ENCODE measurements around the gene HUNK. TPM values are rescaled to one million over a fixed set of nuclear protein-coding genes. Genes with fewer than 3 reads are reported as not detected.

Gene HUNK
- polyA plus RNA-seq, 3 donors: 0.42 to 1.3 (median 1.3) TPM

- H3K27ac ChIP-seq (ENCODE audit: low read depth, low read length): no peak overlapping the region
- 22 to 30% (median 28%) methylated on average over 8 of the region's 8 CpGs for WGBS, 3 donors
Observed at GRCh38 chr21:31888936-31889371, 16.1 kb downstream of the HUNK start.

GRCh38 chr21:31889460-31889859 is 16.6 kb downstream of the HUNK start:
- no peak overlapping the region for H3K27ac ChIP-seq (ENCODE audit: low read depth, low read length)
- 57 to 74% (median 65%) methylated on average over 2 of the region's 2 CpGs for WGBS, 3 donors

- H3K27ac ChIP-seq (ENCODE audit: low read depth, low read length): no peak overlapping the region
- WGBS, 3 donors: 67 to 88% (median 73%) methylated on average over 9 of the region's 9 CpGs
Observed at GRCh38 chr21:31892686-31893085, 19.9 kb downstream of the HUNK start.

GRCh38 chr21:31893851-31894415 is 21.1 kb downstream of the HUNK start:
- 54 to 72% (median 69%) methylated on average over 6 of the region's 6 CpGs for WGBS, 3 donors
- no peak overlapping the region for H3K27ac ChIP-seq (ENCODE audit: low read depth, low read length)

- 69 to 87% (median 73%) methylated on average over 2 of the region's 2 CpGs for WGBS, 3 donors
- no peak overlapping the region for H3K27ac ChIP-seq (ENCODE audit: low read depth, low read length)
Observed at GRCh38 chr21:31894457-31894856, 21.6 kb downstream of the HUNK start.

GRCh38 chr21:31895077-31895835 is 22.4 kb downstream of the HUNK start:
- H3K27ac ChIP-seq (ENCODE audit: low read depth, low read length): no peak overlapping the region
- 49 to 70% (median 65%) methylated on average over 6 of the region's 6 CpGs for WGBS, 3 donors

GRCh38 chr21:31896019-31896418 is 23.2 kb downstream of the HUNK start:
- no peak overlapping the region for H3K27ac ChIP-seq (ENCODE audit: low read depth, low read length)
- 39 to 90% (median 76%) methylated on average over 7 of the region's 7 CpGs for WGBS, 3 donors

GRCh38 chr21:31897311-31897710 is 24.5 kb downstream of the HUNK start:
- H3K27ac ChIP-seq (ENCODE audit: low read depth, low read length): no peak overlapping the region
- 70 to 96% (median 77%) methylated on average over 3 of the region's 3 CpGs for WGBS, 3 donors

- no peak overlapping the region for H3K27ac ChIP-seq (ENCODE audit: low read depth, low read length)
- 25 to 38% (median 35%) methylated on average over 9 of the region's 9 CpGs for WGBS, 3 donors
Observed at GRCh38 chr21:31898933-31899630, 26.3 kb downstream of the HUNK start.

- WGBS, 3 donors: 26 to 86% (median 84%) methylated on average over 15 of the region's 15 CpGs
- H3K27ac ChIP-seq (ENCODE audit: low read depth, low read length): no peak overlapping the region
Observed at GRCh38 chr21:31900121-31900895, 27.5 kb downstream of the HUNK start.

- 31 to 92% (median 91%) methylated on average over 2 of the region's 2 CpGs for whole genome bisulfite sequencing, 3 donors
Observed at GRCh38 chr21:31901315-31901714, 28.5 kb downstream of the HUNK start.

GRCh38 chr21:31902438-31902837 is 29.6 kb downstream of the HUNK start:
- H3K27ac ChIP-seq (ENCODE audit: low read depth, low read length): no peak overlapping the region
- 92 to 94% (median 93%) methylated on average over 6 of the region's 6 CpGs for WGBS, 3 donors

More at GRCh38 chr21:31901315-31901714, 28.5 kb downstream of the HUNK start:
- no peak overlapping the region for H3K27ac ChIP-seq (ENCODE audit: low read depth, low read length)

- 70 to 85% (median 71%) methylated on average over 3 of the region's 3 CpGs for WGBS, 3 donors
- no peak overlapping the region for H3K27ac ChIP-seq (ENCODE audit: low read depth, low read length)
Observed at GRCh38 chr21:31903896-31904295, 31.1 kb downstream of the HUNK start.

GRCh38 chr21:31905503-31906451 is 33.0 kb downstream of the HUNK start:
- WGBS, 3 donors: 59 to 71% (median 64%) methylated on average over 13 of the region's 13 CpGs
- no peak overlapping the region for H3K27ac ChIP-seq (ENCODE audit: low read depth, low read length)

- no peak overlapping the region for H3K27ac ChIP-seq (ENCODE audit: low read depth, low read length)
- 34 to 44% (median 43%) methylated on average over 20 of the region's 20 CpGs for WGBS, 3 donors
Observed at GRCh38 chr21:31908106-31909031, 35.5 kb downstream of the HUNK start.

- 24 to 43% (median 28%) methylated on average over 18 of the region's 18 CpGs for WGBS, 3 donors
- no peak overlapping the region for H3K27ac ChIP-seq (ENCODE audit: low read depth, low read length)
Observed at GRCh38 chr21:31909153-31910073, 36.6 kb downstream of the HUNK start.
